ENCODE data around the gene BRD2. TPM values are rescaled to one million over a fixed set of nuclear protein-coding genes. Genes with fewer than 3 reads are reported as not detected.

Gene BRD2
- total and polyA plus RNA-seq, 9 of the 15 experiments (the other 6 are each of a cell fraction or from before 2014, with no cell fraction given): 19.0 to 252 (median 181) TPM

- TF ChIP-seq ZC3H4 (CRISPR knock-in tag; IDR thresholded peaks at IDR 0.05; ENCODE audit: borderline replicate concordance): peak; percentile 60; the same call in 1 of the 2 replicates
- 0 out of 4 replicates have a peak, but pooled peaks of 1 of the 2 experiments have one; percentile 13 for TF ChIP-seq ZMIZ1 (IDR thresholded peaks at IDR 0.05; ENCODE audit: low read depth in 2 of 2, low read length in 2 of 2)
- TF ChIP-seq NFRKB (IDR thresholded peaks at IDR 0.05; ENCODE audit: low read depth): peak; percentile 91
- TF ChIP-seq KAT7 (CRISPR knock-in tag; IDR thresholded peaks at IDR 0.05; ENCODE audit: borderline replicate concordance): peak; percentile 82
- peak; percentile 75; the same call in 1 of the 2 replicates for TF ChIP-seq ZNF431 (CRISPR knock-in tag; IDR thresholded peaks at IDR 0.05)
- TF ChIP-seq USF1 (CRISPR knock-in tag; IDR thresholded peaks at IDR 0.05): peak; percentile 74
- TF ChIP-seq POLR2G (IDR thresholded peaks at IDR 0.05; ENCODE audit: low read depth, low read length): peak; percentile 85
- TF ChIP-seq MEIS2 (IDR thresholded peaks at IDR 0.05; ENCODE audit: partially characterized antibody): no peak
- TF ChIP-seq SAFB2 (IDR thresholded peaks at IDR 0.05; ENCODE audit: borderline replicate concordance, low read depth, low read length, severe bottlenecking): no peak
- 0 out of 2 replicates have a peak, but pooled peaks have one; percentile 26 for TF ChIP-seq USF2 (CRISPR knock-in tag; IDR thresholded peaks at IDR 0.05)
- TF ChIP-seq FOXK1 (CRISPR knock-in tag; IDR thresholded peaks at IDR 0.05; ENCODE audit: borderline replicate concordance): 0 out of 2 replicates have a peak, but pooled peaks have one; percentile 12
- TF ChIP-seq TAF7 (tag; IDR thresholded peaks at IDR 0.05): peak; percentile 66
- TF ChIP-seq MAFK (IDR thresholded peaks at IDR 0.05; ENCODE audit: low read length): no peak
- 0 out of 2 replicates have a peak, but pooled peaks have one; percentile 33 for TF ChIP-seq HEY1 (CRISPR knock-in tag; IDR thresholded peaks at IDR 0.05; ENCODE audit: borderline replicate concordance)
- peak; percentile 45; the same call in 1 of the 2 replicates for TF ChIP-seq HDGF (IDR thresholded peaks at IDR 0.05)
- peak; percentile 96 for TF ChIP-seq MAX (CRISPR knock-in tag; IDR thresholded peaks at IDR 0.05)
- TF ChIP-seq XRCC5 (IDR thresholded peaks at IDR 0.05; ENCODE audit: low read depth, low read length): peak; percentile 19; the same call in 1 of the 2 replicates
- 0 out of 2 replicates have a peak, but pooled peaks have one; percentile 23 for TF ChIP-seq ZNF79 (CRISPR knock-in tag; IDR thresholded peaks at IDR 0.05; ENCODE audit: low read depth)
- TF ChIP-seq JUND (IDR thresholded peaks at IDR 0.05; ENCODE audit: borderline replicate concordance, low read depth, low read length): 0 out of 2 replicates have a peak, but pooled peaks have one; percentile 11
- TF ChIP-seq JUND (tag; IDR thresholded peaks at IDR 0.05; ENCODE audit: borderline replicate concordance, low read depth, low read length): no peak
- TF ChIP-seq POLR2AphosphoS5 (IDR thresholded peaks at IDR 0.05; ENCODE audit: control insufficient read depth, insufficient read depth, low read depth, low read length): peak; percentile 47
- TF ChIP-seq SREBF2 (CRISPR knock-in tag; IDR thresholded peaks at IDR 0.05): no peak
Measured at GRCh38 chr6:32968867-32969684, 682 bp downstream of the BRD2 start (continued).

All from K562 (cell line).